Measurements from ENCODE around the gene FBXW4.

DNA sequence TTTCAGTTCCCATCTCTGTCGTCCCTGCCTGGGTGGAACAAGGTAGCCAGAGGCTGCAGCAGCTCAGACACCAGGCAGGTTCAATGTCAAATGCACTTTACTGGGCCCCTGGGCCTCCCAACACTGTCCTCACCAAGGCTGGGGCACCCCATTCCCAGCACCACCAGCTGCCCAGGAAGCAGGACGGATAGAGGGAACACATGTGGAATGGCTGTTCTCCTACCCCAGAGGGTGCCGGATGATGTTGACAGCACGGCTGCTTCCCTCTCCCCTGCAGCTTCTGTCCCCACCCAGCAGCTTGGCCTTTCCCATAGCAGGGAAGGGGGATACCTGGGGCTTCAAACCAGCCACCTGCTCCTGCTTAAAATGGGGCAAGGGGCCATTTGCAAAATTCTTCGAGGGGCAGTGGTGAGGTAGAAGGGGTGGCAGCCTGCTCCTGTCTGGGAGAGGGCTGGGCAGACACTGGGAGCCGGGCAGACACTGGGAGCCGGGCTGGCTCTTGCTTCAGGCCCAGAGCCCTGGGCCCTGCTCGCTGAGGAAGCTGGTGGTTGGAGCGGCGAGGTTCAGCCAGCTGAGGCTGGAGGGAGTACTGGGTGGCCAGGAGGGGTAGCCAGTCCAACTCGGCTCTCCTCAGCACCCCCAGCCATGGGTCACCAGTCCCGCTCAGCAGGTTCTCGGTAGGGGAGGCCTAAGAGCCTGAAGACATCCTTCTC, 116.0 kb downstream of the FBXW4 start:
- TF ChIP-seq, protein P1, sequence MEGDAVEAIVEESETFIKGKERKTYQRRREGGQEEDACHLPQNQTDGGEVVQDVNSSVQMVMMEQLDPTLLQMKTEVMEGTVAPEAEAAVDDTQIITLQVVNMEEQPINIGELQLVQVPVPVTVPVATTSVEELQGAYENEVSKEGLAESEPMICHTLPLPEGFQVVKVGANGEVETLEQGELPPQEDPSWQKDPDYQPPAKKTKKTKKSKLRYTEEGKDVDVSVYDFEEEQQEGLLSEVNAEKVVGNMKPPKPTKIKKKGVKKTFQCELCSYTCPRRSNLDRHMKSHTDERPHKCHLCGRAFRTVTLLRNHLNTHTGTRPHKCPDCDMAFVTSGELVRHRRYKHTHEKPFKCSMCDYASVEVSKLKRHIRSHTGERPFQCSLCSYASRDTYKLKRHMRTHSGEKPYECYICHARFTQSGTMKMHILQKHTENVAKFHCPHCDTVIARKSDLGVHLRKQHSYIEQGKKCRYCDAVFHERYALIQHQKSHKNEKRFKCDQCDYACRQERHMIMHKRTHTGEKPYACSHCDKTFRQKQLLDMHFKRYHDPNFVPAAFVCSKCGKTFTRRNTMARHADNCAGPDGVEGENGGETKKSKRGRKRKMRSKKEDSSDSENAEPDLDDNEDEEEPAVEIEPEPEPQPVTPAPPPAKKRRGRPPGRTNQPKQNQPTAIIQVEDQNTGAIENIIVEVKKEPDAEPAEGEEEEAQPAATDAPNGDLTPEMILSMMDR (IDR thresholded peaks at IDR 0.05) = no peak
- TF ChIP-seq ZFX (IDR thresholded peaks at IDR 0.05; ENCODE audit: borderline replicate concordance) = no peak

Measured in 22Rv1 (cell line).